K562 (cell line): ENCODE results near the gene CSNK1G2. TPM values are rescaled to one million over a fixed set of nuclear protein-coding genes. Genes with fewer than 3 reads are reported as not detected.

Source experiments
- CCAR2 ChIP-seq: fragments of 200-400 bp; formaldehyde crosslinking; IDR thresholded peaks from 2 replicates; pipeline ENCODE4 v1.6.1; 2017; ENCODE audit warnings: mild to moderate bottlenecking, low read depth, low read length
- ELF2 ChIP-seq: fragments of 250-450 bp; sonication (Bioruptor Pico); IDR thresholded peaks from 2 replicates; pipeline ENCODE4 v1.5.0; 2021; ENCODE audit warnings: mild to moderate bottlenecking
- FOXK1 ChIP-seq: sonication (generic); formaldehyde crosslinking; IDR thresholded peaks from 2 replicates; pipeline ENCODE4 v1.8.0; 2022; ENCODE audit warnings: missing genetic modification reagents, mild to moderate bottlenecking, borderline replicate concordance
- HMG20B ChIP-seq: fragments of 250-450 bp; sonication (Bioruptor Pico); IDR thresholded peaks from 2 replicates; pipeline ENCODE4 v1.5.0; 2021; ENCODE audit warnings: mild to moderate bottlenecking
- HOXB6 ChIP-seq: fragments of 250-450 bp; sonication (Bioruptor Pico); IDR thresholded peaks from 2 replicates; pipeline ENCODE4 v1.5.1; 2022; ENCODE audit warnings: mild to moderate bottlenecking, borderline replicate concordance
- KLF6 ChIP-seq: fragments of 250-450 bp; sonication (Bioruptor Pico); IDR thresholded peaks from 2 replicates; pipeline ENCODE4 v1.4.0; 2020; ENCODE audit warnings: mild to moderate bottlenecking, moderate library complexity, borderline replicate concordance
- NELFE ChIP-seq: IDR thresholded peaks from 2 replicates; pipeline ENCODE4 v1.6.1; 2011; ENCODE audit warnings: mild to moderate bottlenecking; ENCODE audit not compliant: insufficient read depth, insufficient read length
- SRF ChIP-seq, 2 experiments: fragments of 250-450, 450-650 bp in 1 of 2; sonication (Bioruptor Pico) in 1 of 2; sonication (generic) in 1 of 2; formaldehyde crosslinking; IDR thresholded peaks; 2 replicates each; pipeline versions ENCODE4 v1.5.0 to v1.5.1; 2020 to 2022; ENCODE audit warnings: mild to moderate bottlenecking in 1 of 2, missing genetic modification reagents in 1 of 2
- ZC3H4 ChIP-seq: sonication (generic); formaldehyde crosslinking; IDR thresholded peaks from 2 replicates; pipeline ENCODE4 v1.9.0; 2021; ENCODE audit warnings: missing genetic modification reagents, borderline replicate concordance
- ZNF121 ChIP-seq: sonication (generic); formaldehyde crosslinking; conservative IDR thresholded peaks from 2 replicates; pipeline ENCODE4 v1.8.0; 2022; ENCODE audit warnings: missing genetic modification reagents
- ZNF407 ChIP-seq: fragments of 450-650 bp; IDR thresholded peaks from 2 replicates; pipeline ENCODE4 v1.6.1; 2016; ENCODE audit warnings: low read depth
- ZNF584 ChIP-seq: fragments of 200-800 bp; sonication (Bioruptor generic); IDR thresholded peaks from 2 replicates; pipeline ENCODE4 v1.6.1; 2016; ENCODE audit warnings: low read depth, mild to moderate bottlenecking, missing genetic modification characterization, missing compliant biosample characterization
- ZNF639 ChIP-seq, 2 experiments: fragments of 200-800 bp in 1 of 2; sonication (Bioruptor generic) in 1 of 2; sonication (generic) in 1 of 2; formaldehyde crosslinking in 1 of 2; IDR thresholded peaks in 1 of 2; conservative IDR thresholded peaks in 1 of 2; 2 replicates each; pipeline versions ENCODE4 v1.5.0 to v1.6.1; 2016 to 2020; ENCODE audit warnings: missing compliant biosample characterization in 1 of 2, missing genetic modification characterization in 1 of 2, missing genetic modification reagents in 1 of 2
- ZNF780A ChIP-seq: fragments of 250-450 bp; sonication (Bioruptor Pico); IDR thresholded peaks from 2 replicates; pipeline ENCODE4 v1.5.0; 2021; ENCODE audit warnings: mild to moderate bottlenecking
- polyA plus RNA-seq, 8 experiments: library from polyadenylated mRNA; depleted of rRNA in 4 of 8; stranded (reverse) in 5 of 8; unstranded in 3 of 8; fragments of >200 nt; fragmentation: Nextera tagmentation in 2 of 8; fragmentation: Illumina TruSeq in 1 of 8; extraction: Ambion mirVana in 2 of 8; extraction: Trizol in 1 of 8; gene quantifications; 2 replicates each; pipeline versions ENCODE4 v1.2.1 to v1.2.3, GENCODE V29; 2011 to 2014; ENCODE audit warnings: inconsistent platforms in 1 of 8, missing spikeins in 1 of 8
- total RNA-seq, 7 experiments: library from RNA; depleted of rRNA in 6 of 7; stranded (reverse); fragments of >200 nt in 6 of 7; fragmentation: Illumina TruSeq in 2 of 7; extraction: Trizol in 2 of 7; gene quantifications; 2 replicates each; pipeline versions ENCODE4 v1.2.1 to v1.2.3, GENCODE V29; 2011 to 2021; ENCODE audit warnings: low replicate concordance in 1 of 7
- TF ChIP-seq, protein P1 (sequence below): fragments of 450-650 bp; formaldehyde crosslinking; IDR thresholded peaks from 2 replicates; pipeline ENCODE4 v1.4.0; 2020; ENCODE audit warnings: mild to moderate bottlenecking, moderate library complexity

CSNK1G2 gene
- total and polyA plus RNA-seq, 9 of the 15 experiments (the other 6 are each of a cell fraction or from before 2014, with no cell fraction given) = 0.48 to 119 (median 49.5) TPM

DNA sequence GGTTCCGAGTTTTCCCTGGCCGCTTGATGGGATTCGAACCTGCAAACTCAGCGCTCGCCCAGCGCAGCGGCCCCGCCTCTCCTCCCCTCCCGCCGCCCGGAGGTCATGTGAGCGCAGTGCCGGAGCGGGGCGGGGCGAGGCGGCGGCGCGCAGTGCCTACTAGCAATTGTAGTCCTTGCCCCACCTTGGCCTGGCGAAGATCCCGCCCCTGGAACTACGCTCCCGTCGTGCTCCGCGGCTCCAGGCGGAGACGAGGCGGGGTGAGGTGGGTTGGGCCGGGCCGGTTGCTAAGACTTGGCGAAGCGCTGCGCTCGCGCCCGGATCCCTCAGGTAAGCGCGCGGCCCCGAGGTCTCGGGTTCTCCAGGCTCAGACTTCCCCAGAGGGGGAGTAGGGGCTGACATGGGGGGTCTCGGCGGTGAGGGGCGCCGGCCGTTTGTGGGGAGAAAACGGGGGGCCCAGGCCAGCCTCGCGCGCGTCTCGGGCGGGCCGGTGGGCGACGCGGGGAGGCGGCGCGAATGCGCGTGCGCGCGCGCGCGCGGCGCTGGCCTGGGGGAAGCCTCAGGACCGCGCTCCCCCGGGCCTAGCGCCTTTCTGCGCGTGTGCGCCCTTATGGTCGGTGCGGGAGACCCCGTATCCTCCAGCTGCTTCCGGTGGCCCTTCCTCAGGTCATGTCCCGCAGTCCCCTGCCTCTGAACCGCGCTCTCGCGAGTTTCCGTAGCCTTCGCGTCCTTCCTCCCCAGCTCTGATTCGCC is 35.7 kb upstream of the CSNK1G2 start, which contains the start of the genes ADAT3 and SCAMP4 (continued):
- TF ChIP-seq ZC3H4 = no peak
- TF ChIP-seq SRF (CRISPR knock-in tag; IDR thresholded peaks at IDR 0.05) = 0 out of 4 replicates have a peak, but pooled peaks of 1 of the 2 experiments have one; percentile 28
- 0 out of 4 replicates have a peak, but pooled peaks of 1 of the 2 experiments have one; percentile 67 for TF ChIP-seq ZNF639 (CRISPR knock-in tag; conservative IDR thresholded peaks at IDR 0.05 in 1 of 2, IDR thresholded peaks at IDR 0.05 in 1 of 2)
- no peak for TF ChIP-seq ZNF780A (CRISPR knock-in tag)
- TF ChIP-seq ZNF407 = peak; percentile 74; the same call in 1 of the 2 replicates
- TF ChIP-seq HMG20B (CRISPR knock-in tag) = no peak
- TF ChIP-seq, protein P1, sequence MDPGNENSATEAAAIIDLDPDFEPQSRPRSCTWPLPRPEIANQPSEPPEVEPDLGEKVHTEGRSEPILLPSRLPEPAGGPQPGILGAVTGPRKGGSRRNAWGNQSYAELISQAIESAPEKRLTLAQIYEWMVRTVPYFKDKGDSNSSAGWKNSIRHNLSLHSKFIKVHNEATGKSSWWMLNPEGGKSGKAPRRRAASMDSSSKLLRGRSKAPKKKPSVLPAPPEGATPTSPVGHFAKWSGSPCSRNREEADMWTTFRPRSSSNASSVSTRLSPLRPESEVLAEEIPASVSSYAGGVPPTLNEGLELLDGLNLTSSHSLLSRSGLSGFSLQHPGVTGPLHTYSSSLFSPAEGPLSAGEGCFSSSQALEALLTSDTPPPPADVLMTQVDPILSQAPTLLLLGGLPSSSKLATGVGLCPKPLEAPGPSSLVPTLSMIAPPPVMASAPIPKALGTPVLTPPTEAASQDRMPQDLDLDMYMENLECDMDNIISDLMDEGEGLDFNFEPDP (CRISPR knock-in tag) = no peak
- TF ChIP-seq CCAR2 = no peak
- TF ChIP-seq NELFE = no peak
- no peak for TF ChIP-seq ZNF121 (CRISPR knock-in tag)
- TF ChIP-seq ZNF584 (CRISPR knock-in tag) = 0 out of 2 replicates have a peak, but pooled peaks have one; percentile 20
- TF ChIP-seq HOXB6 (CRISPR knock-in tag) = no peak
- TF ChIP-seq ELF2 = no peak
- no peak; the same call in 1 of the 2 replicates for TF ChIP-seq KLF6 (CRISPR knock-in tag)
- no peak for TF ChIP-seq FOXK1 (CRISPR knock-in tag)
